Activated B cell treated with CpG ODN at 0.5 μM for 24 hours (primary cell): ENCODE results near the gene CCDC50. TPM values are rescaled to one million over a fixed set of nuclear protein-coding genes. Genes with fewer than 3 reads are reported as not detected.

Source experiments
- ATAC-seq: fragments of 200-7000 bp; cut with Tn5 transposase; one replicate; pipeline ENCODE4 v1.10.0; 2021; ENCODE audit warnings: low read depth, mild to moderate bottlenecking, moderate library complexity
- CTCF ChIA-PET: fragments of 350-600 bp; sonication (Branson Sonifier 250); formaldehyde crosslinking; loops from one replicate; lab custom pipeline; 2021; ENCODE audit warnings: antibody characterized with exemption; lab: Charles Lee
- POLR2A ChIA-PET: fragments of 350-600 bp; sonication (Branson Sonifier 250); formaldehyde crosslinking; loops from one replicate; lab custom pipeline; 2021; ENCODE audit warnings: antibody characterized with exemption; lab: Charles Lee
- DNase-seq: peaks from one replicate; pipeline ENCODE4 v3.0.0; 2022
- H3K27ac Mint-ChIP-seq: one replicate; pipeline ENCODE4 v1.8.0; 2020; ENCODE audit warnings: mixed read lengths
- H3K27me3 Mint-ChIP-seq: one replicate; pipeline ENCODE4 v1.8.0; 2021; ENCODE audit warnings: mixed read lengths
- H3K36me3 Mint-ChIP-seq: one replicate; pipeline ENCODE4 v1.8.0; 2021; ENCODE audit warnings: low read depth, mixed read lengths
- H3K4me1 Mint-ChIP-seq: one replicate; pipeline ENCODE4 v1.8.0; 2021; ENCODE audit warnings: mixed read lengths
- H3K4me3 Mint-ChIP-seq: one replicate; pipeline ENCODE4 v1.8.0; 2020; ENCODE audit warnings: mild to moderate bottlenecking, mixed read lengths
- H3K9me3 Mint-ChIP-seq: one replicate; pipeline ENCODE4 v1.8.0; 2020; ENCODE audit warnings: mixed read lengths
- intact Hi-C: fragments of 100-400 bp; cut with micrococcal nuclease; formaldehyde crosslinking; loops from one replicate; pipeline ENCODE4 v1.15.1; 2024
- total RNA-seq: library from RNA; stranded (reverse); gene quantifications from 2 replicates; pipeline ENCODE4 v1.2.3, GENCODE V29; 2022
- TF ChIP-seq, protein P1 (sequence below): fragments of 200-600 bp; IDR thresholded peaks from one replicate; pipeline ENCODE4 v1.8.0; 2022; ENCODE audit warnings: antibody characterized with exemption, mild to moderate bottlenecking

CCDC50 gene
- total RNA-seq, 1 donor from 2014 or later = 153 TPM

DNA sequence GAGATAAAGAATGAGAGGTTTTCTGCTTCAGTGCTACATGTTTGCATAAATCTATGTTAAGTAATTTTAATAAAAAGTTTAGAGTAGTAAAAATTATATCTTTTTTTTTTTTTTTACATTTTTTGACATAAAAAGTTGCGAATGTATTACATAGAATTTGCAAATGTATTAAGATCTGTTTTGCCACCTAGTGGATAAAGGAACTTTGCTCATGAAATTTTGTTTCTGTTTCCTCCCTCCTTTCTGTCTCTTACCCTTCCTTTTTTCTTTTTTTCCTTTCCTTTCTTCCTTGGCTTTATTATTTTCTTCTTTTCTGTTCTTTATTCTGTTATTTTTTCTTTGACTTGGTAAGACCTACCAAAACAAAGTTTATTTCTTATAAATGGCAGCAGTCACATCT lies 59.6 kb downstream of the CCDC50 start:
- Mint-ChIP-seq H3K36me3 (peaks cover 82% of the 10 kb centered on the region), H3K9me3 (no peaks in the 10 kb centered on the region), H3K27ac (peak overlapping the region; percentile 68), H3K4me3 (no peak overlapping the region), H3K27me3 (no peaks in the 10 kb centered on the region), H3K4me1 (peaks cover 11% of the 10 kb centered on the region)
- TF ChIP-seq, protein P1, sequence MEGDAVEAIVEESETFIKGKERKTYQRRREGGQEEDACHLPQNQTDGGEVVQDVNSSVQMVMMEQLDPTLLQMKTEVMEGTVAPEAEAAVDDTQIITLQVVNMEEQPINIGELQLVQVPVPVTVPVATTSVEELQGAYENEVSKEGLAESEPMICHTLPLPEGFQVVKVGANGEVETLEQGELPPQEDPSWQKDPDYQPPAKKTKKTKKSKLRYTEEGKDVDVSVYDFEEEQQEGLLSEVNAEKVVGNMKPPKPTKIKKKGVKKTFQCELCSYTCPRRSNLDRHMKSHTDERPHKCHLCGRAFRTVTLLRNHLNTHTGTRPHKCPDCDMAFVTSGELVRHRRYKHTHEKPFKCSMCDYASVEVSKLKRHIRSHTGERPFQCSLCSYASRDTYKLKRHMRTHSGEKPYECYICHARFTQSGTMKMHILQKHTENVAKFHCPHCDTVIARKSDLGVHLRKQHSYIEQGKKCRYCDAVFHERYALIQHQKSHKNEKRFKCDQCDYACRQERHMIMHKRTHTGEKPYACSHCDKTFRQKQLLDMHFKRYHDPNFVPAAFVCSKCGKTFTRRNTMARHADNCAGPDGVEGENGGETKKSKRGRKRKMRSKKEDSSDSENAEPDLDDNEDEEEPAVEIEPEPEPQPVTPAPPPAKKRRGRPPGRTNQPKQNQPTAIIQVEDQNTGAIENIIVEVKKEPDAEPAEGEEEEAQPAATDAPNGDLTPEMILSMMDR = no peak
- ATAC-seq (no peak), DNase-seq (no peak)
- ChIA-PET CTCF (no interaction called here), POLR2A (no interaction called here)
- intact Hi-C loops = loop anchor here (1.0 to 2.0 kb wide), 3 partner anchors 16 to 253 kb away; no protein-coding TSS in a partner anchor

DNA sequence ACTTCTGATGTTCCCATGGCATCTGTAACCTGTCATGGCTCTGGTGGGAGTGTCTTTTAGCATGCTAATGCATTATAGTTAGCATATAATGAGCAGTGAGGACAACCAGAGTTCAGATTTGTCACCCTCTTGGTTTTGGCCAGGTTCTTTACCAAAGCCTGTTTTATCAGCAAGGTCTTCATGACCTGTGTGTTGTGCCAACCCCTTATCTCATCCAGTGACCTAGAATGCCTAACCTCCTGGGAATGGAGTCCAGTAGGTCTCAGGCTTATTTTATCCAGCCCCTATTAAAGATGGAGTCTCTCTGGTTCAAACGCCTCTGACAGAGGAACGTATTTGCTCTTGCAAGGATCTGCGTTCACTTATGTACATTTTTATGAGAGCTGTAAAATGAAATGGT lies 61.4 kb downstream of the CCDC50 start:
- peaks cover 77% of the 10 kb centered on the region for H3K36me3 Mint-ChIP-seq
- no peak for DNase-seq
- ChIA-PET POLR2A (no interaction called here), CTCF (interaction anchor here (0.6 to 1.7 kb wide), 3 partner anchors 10 to 254 kb away, joined by 3 to 4 read pairs (median 3); no protein-coding TSS in a partner anchor)
- H3K27me3 Mint-ChIP-seq = no peaks in the 10 kb centered on the region
- H3K4me1 Mint-ChIP-seq = peaks cover 9% of the 10 kb centered on the region
- ATAC-seq = no peak
- TF ChIP-seq, protein P1 = no peak
- H3K4me3 Mint-ChIP-seq = no peak overlapping the region
- H3K27ac Mint-ChIP-seq = no peak overlapping the region
- intact Hi-C loops = no loop called here
- H3K9me3 Mint-ChIP-seq = no peaks in the 10 kb centered on the region

DNA sequence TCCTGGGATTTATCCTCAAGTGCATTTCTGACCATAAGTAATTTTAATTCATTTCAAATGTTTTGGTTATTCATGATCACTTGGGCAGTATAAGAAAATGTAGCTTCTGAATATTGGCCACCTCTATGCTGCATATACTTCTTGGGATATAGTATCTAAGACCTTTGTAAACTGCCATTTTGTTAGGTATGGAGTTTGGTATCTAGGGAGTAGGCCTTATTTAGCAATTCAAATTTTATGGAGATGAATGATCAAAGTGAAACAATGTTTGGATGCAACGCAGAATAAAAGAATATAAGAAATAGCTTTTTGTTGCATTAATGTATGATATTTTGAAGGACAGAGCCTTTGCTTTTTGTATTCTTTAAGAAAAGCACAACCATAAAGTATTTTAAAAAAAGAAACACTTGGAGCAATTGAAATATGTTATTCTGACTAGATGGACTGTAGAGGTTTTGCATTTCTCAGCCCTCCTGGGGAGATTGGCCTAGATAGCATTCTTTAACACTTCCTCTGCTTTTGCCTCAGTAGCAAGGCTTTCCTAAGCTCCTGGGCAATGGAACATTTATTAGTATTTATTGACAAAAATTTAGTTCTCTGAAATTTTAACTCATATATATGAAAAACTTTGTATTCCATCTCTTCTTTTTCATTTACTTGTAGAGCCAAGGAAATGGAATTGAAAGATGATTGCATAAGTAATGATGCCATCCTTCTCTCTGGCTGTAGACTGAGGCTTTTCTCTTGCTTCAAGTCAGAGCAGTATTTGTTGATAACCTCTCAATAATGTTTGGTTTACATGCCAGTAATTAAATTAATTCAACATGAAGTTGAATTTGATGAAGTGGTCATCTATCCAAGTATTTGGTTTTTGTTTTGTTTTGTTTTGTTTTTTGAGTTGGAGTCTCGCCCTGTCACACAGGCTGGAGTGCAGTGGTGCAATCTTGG lies 62.9 kb downstream of the CCDC50 start:
- ChIA-PET POLR2A (no interaction called here), CTCF (interaction anchor here (0.6 to 1.7 kb wide), 3 partner anchors 14 to 1051 kb away, joined by 3 to 4 read pairs (median 3); no protein-coding TSS in a partner anchor)
- Mint-ChIP-seq H3K4me1 (peaks cover 9% of the 10 kb centered on the region), H3K27ac (no peak overlapping the region), H3K4me3 (no peak overlapping the region), H3K36me3 (peaks cover 77% of the 10 kb centered on the region), H3K27me3 (no peaks in the 10 kb centered on the region), H3K9me3 (no peaks in the 10 kb centered on the region)
- ATAC-seq = no peak
- intact Hi-C loops = no loop called here
- DNase-seq = no peak
- TF ChIP-seq, protein P1 = no peak

DNA sequence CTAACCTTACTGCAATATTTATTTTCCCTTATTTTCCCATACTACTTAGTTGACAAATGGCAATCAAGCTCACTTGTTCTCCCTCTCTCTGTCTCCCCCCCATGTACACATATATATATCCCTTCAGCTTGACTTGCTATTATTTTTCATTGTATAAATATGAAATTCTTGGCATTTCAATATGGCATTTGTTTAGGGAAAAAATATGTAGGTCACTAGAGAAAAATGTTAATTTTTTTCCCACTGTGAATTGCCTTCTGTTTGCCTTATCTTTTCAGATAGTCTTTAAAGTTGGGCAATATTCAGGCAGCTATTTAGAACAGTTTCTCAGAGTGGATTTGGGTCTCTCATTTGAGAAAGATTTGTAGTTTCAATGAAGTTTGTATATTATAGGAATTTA lies 64.0 kb downstream of the CCDC50 start:
- DNase-seq (no peak), ATAC-seq (no peak)
- no peak overlapping the region for H3K4me3 Mint-ChIP-seq
- H3K27ac Mint-ChIP-seq = no peak overlapping the region
- TF ChIP-seq, protein P1 = no peak
- POLR2A ChIA-PET = no interaction called here
- peaks cover 8% of the 10 kb centered on the region for H3K4me1 Mint-ChIP-seq
- H3K27me3 Mint-ChIP-seq = no peaks in the 10 kb centered on the region
- CTCF ChIA-PET = interaction anchor here (0.5 kb wide), 1 partner anchor 256 kb away, joined by 3 read pairs; no protein-coding TSS in a partner anchor
- intact Hi-C loops = no loop called here
- H3K36me3 Mint-ChIP-seq = peaks cover 80% of the 10 kb centered on the region
- no peaks in the 10 kb centered on the region for H3K9me3 Mint-ChIP-seq

DNA sequence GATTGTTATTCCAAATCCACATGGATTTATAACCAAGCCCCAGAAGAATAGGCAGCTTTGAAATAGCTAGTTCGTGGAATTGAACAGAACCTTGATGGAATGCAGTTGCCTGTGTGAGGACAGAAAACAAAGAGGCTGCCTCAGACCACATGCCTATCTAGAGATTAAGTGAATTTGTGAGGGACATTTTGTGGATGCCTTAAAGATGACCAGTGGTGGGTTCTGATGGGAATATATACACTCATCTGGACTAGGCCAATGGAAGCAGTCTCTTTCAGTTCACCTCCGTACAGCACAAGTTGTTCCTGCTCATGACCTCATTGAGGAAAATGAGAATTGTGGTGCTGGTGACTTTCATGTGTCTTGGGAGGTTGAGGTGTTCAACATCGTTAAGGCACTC lies 68.6 kb downstream of the CCDC50 start:
- Mint-ChIP-seq H3K27ac (no peak overlapping the region), H3K27me3 (no peaks in the 10 kb centered on the region), H3K36me3 (peaks cover 54% of the 10 kb centered on the region), H3K4me1 (no peaks in the 10 kb centered on the region), H3K4me3 (no peak overlapping the region), H3K9me3 (no peaks in the 10 kb centered on the region)
- DNase-seq (no peak), ATAC-seq (no peak)
- intact Hi-C loops = loop anchor here (5.0 kb wide), 1 partner anchor 515 kb away; no protein-coding TSS in a partner anchor
- POLR2A ChIA-PET = no interaction called here
- TF ChIP-seq, protein P1 = no peak
- CTCF ChIA-PET = no interaction called here
